K562 (cell line): ENCODE results near the gene DPAGT1. TPM values are rescaled to one million over a fixed set of nuclear protein-coding genes. Genes with fewer than 3 reads are reported as not detected.
A peak's percentile ranks its signal among the peaks of the same experiment; 100 is the strongest.

Source experiments
- ATF2 ChIP-seq: sonication (generic); formaldehyde crosslinking; IDR thresholded peaks from 2 replicates; pipeline ENCODE4 v1.8.1; 2022; ENCODE audit warnings: missing genetic modification reagents
- ATF7 ChIP-seq: fragments of 450-650 bp; IDR thresholded peaks from 2 replicates; pipeline ENCODE4 v1.7.1; 2014; ENCODE audit warnings: mild to moderate bottlenecking, moderate library complexity
- BCOR ChIP-seq: fragments of 450-650 bp; IDR thresholded peaks from 2 replicates; pipeline ENCODE4 v1.6.1; 2016
- CCNT2 ChIP-seq: IDR thresholded peaks from 2 replicates; pipeline ENCODE4 v1.6.1; 2011; ENCODE audit warnings: borderline replicate concordance, low read depth, mild to moderate bottlenecking, moderate library complexity, mixed read lengths, low read length; ENCODE audit not compliant: insufficient read length; ENCODE audit errors: extremely low read depth
- DNMT1 ChIP-seq: fragments of 450-650 bp; IDR thresholded peaks from 2 replicates; pipeline ENCODE4 v1.6.1; 2016; ENCODE audit warnings: antibody characterized with exemption, mild to moderate bottlenecking
- FOXA3 ChIP-seq, 2 experiments: fragments of 450-650 bp in 1 of 2; sonication (generic) in 1 of 2; formaldehyde crosslinking; IDR thresholded peaks in 1 of 2; conservative IDR thresholded peaks in 1 of 2; 2 replicates each; pipeline versions ENCODE4 v1.4.0 to v1.8.0; 2020 to 2022; ENCODE audit warnings: mild to moderate bottlenecking in 2 of 2, missing genetic modification reagents in 1 of 2
- KDM2B ChIP-seq: fragments of 250-450 bp; sonication (Bioruptor Pico); IDR thresholded peaks from 2 replicates; pipeline ENCODE4 v1.8.0; 2021; ENCODE audit warnings: mild to moderate bottlenecking, moderate library complexity
- MTA1 ChIP-seq: fragments of 450-650 bp; IDR thresholded peaks from 2 replicates; pipeline ENCODE4 v1.6.1; 2017; ENCODE audit warnings: borderline replicate concordance
- PML ChIP-seq: IDR thresholded peaks from 2 replicates; pipeline ENCODE4 v1.6.1; 2012; ENCODE audit warnings: low read length, inconsistent platforms
- SIX5 ChIP-seq, 2 experiments: IDR thresholded peaks; 2 replicates each; pipeline ENCODE4 v1.6.1; 2011; ENCODE audit warnings: low read length in 2 of 2, borderline replicate concordance in 1 of 2, low read depth in 1 of 2, mild to moderate bottlenecking in 1 of 2, moderate library complexity in 1 of 2; ENCODE audit not compliant: insufficient read depth in 1 of 2
- STAG1 ChIP-seq: sonication (generic); formaldehyde crosslinking; IDR thresholded peaks from 2 replicates; pipeline ENCODE4 v1.5.0; 2020; ENCODE audit warnings: missing genetic modification reagents, borderline replicate concordance
- TCFL5 ChIP-seq: fragments of 250-450 bp; sonication (Bioruptor Pico); conservative IDR thresholded peaks from 2 replicates; pipeline ENCODE4 v1.6.1; 2021; ENCODE audit warnings: mild to moderate bottlenecking, moderate library complexity, matching md5 sums
- TOE1 ChIP-seq, 2 experiments: fragments of 450-650 bp in 1 of 2; sonication (generic) in 1 of 2; formaldehyde crosslinking in 1 of 2; IDR thresholded peaks; 2 replicates each; pipeline versions ENCODE4 v1.7.1 to v1.8.0; 2016 to 2022; ENCODE audit warnings: borderline replicate concordance in 2 of 2, mild to moderate bottlenecking in 2 of 2, antibody characterized with exemption in 1 of 2, inconsistent platforms in 1 of 2, low read depth in 1 of 2, missing genetic modification reagents in 1 of 2, moderate library complexity in 1 of 2
- TRIM28 ChIP-seq: fragments of 450-650 bp; IDR thresholded peaks from 2 replicates; pipeline ENCODE4 v1.6.1; 2017
- ZNF143 ChIP-seq: sonication (generic); formaldehyde crosslinking; IDR thresholded peaks from 2 replicates; pipeline ENCODE4 v1.9.0; 2022; ENCODE audit warnings: mild to moderate bottlenecking, missing genetic modification reagents
- ZNF224 ChIP-seq: sonication (generic); formaldehyde crosslinking; IDR thresholded peaks from 2 replicates; pipeline ENCODE4 v1.8.0; 2022; ENCODE audit warnings: mild to moderate bottlenecking, missing genetic modification reagents
- ZNF3 ChIP-seq: fragments of 250-450 bp; sonication (Bioruptor Pico); IDR thresholded peaks from 2 replicates; pipeline ENCODE4 v1.5.0; 2021; ENCODE audit warnings: mild to moderate bottlenecking, moderate library complexity
- ZNF518B ChIP-seq: fragments of 250-450 bp; sonication (Bioruptor Pico); IDR thresholded peaks from 2 replicates; pipeline ENCODE4 v1.5.0; 2021; ENCODE audit warnings: mild to moderate bottlenecking, moderate library complexity
- polyA plus RNA-seq, 8 experiments: library from polyadenylated mRNA; depleted of rRNA in 4 of 8; stranded (reverse) in 5 of 8; unstranded in 3 of 8; fragments of >200 nt; fragmentation: Nextera tagmentation in 2 of 8; fragmentation: Illumina TruSeq in 1 of 8; extraction: Ambion mirVana in 2 of 8; extraction: Trizol in 1 of 8; gene quantifications; 2 replicates each; pipeline versions ENCODE4 v1.2.1 to v1.2.3, GENCODE V29; 2011 to 2014; ENCODE audit warnings: inconsistent platforms in 1 of 8, missing spikeins in 1 of 8
- total RNA-seq, 7 experiments: library from RNA; depleted of rRNA in 6 of 7; stranded (reverse); fragments of >200 nt in 6 of 7; fragmentation: Illumina TruSeq in 2 of 7; extraction: Trizol in 2 of 7; gene quantifications; 2 replicates each; pipeline versions ENCODE4 v1.2.1 to v1.2.3, GENCODE V29; 2011 to 2021; ENCODE audit warnings: low replicate concordance in 1 of 7
- TF ChIP-seq, protein P1 (sequence below): fragments of 450-650 bp; IDR thresholded peaks from 2 replicates; pipeline ENCODE4 v1.7.0; 2016; ENCODE audit warnings: borderline replicate concordance
- TF ChIP-seq, protein P2 (sequence below): IDR thresholded peaks from 2 replicates; pipeline ENCODE4 v1.6.1; 2012; ENCODE audit warnings: low read depth, low read length, improper control_type of control experiment, borderline replicate concordance

Gene DPAGT1
- total and polyA plus RNA-seq, 9 of the 15 experiments (the other 6 are each of a cell fraction or from before 2014, with no cell fraction given) = 29.9 to 135 (median 85.0) TPM

GRCh38 chr11:119107538-119108145 is 6.0 kb upstream of the DPAGT1 start (continued):
- TF ChIP-seq DNMT1 = no peak
- TF ChIP-seq BCOR = no peak
- no peak for TF ChIP-seq TCFL5 (CRISPR knock-in tag)
- 0 out of 2 replicates have a peak, but pooled peaks have one; percentile 2 for TF ChIP-seq KDM2B (CRISPR knock-in tag)
- no peak for TF ChIP-seq STAG1 (CRISPR knock-in tag)
- no peak for TF ChIP-seq SIX5 (IDR thresholded peaks at IDR 0.05; ENCODE audit: borderline replicate concordance in 1 of 2, insufficient read depth in 1 of 2, low read depth in 1 of 2, low read length in 2 of 2)
- no peak for TF ChIP-seq ATF7
- TF ChIP-seq, protein P1, sequence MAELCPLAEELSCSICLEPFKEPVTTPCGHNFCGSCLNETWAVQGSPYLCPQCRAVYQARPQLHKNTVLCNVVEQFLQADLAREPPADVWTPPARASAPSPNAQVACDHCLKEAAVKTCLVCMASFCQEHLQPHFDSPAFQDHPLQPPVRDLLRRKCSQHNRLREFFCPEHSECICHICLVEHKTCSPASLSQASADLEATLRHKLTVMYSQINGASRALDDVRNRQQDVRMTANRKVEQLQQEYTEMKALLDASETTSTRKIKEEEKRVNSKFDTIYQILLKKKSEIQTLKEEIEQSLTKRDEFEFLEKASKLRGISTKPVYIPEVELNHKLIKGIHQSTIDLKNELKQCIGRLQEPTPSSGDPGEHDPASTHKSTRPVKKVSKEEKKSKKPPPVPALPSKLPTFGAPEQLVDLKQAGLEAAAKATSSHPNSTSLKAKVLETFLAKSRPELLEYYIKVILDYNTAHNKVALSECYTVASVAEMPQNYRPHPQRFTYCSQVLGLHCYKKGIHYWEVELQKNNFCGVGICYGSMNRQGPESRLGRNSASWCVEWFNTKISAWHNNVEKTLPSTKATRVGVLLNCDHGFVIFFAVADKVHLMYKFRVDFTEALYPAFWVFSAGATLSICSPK = no peak
- no peak for TF ChIP-seq TOE1 (IDR thresholded peaks at IDR 0.05; ENCODE audit: borderline replicate concordance)
- no peak for TF ChIP-seq TOE1 (CRISPR knock-in tag; IDR thresholded peaks at IDR 0.05; ENCODE audit: borderline replicate concordance, low read depth)
- TF ChIP-seq, protein P2, sequence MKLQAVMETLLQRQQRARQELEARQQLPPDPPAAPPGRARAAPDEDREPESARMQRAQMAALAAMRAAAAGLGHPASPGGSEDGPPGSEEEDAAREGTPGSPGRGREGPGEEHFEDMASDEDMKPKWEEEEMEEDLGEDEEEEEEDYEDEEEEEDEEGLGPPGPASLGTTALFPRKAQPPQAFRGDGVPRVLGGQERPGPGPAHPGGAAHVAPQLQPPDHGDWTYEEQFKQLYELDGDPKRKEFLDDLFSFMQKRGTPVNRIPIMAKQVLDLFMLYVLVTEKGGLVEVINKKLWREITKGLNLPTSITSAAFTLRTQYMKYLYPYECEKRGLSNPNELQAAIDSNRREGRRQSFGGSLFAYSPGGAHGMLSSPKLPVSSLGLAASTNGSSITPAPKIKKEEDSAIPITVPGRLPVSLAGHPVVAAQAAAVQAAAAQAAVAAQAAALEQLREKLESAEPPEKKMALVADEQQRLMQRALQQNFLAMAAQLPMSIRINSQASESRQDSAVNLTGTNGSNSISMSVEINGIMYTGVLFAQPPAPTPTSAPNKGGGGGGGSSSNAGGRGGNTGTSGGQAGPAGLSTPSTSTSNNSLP = no peak
- no peak for TF ChIP-seq ZNF143
- no peak for TF ChIP-seq ATF2 (CRISPR knock-in tag)
- TF ChIP-seq MTA1 = no peak
- TF ChIP-seq PML = no peak
- TF ChIP-seq ZNF518B (CRISPR knock-in tag) = no peak
- no peak for TF ChIP-seq ZNF224 (CRISPR knock-in tag)
- no peak for TF ChIP-seq TRIM28
- no peak for TF ChIP-seq ZNF3 (CRISPR knock-in tag)
- TF ChIP-seq FOXA3 (CRISPR knock-in tag; conservative IDR thresholded peaks at IDR 0.05 in 1 of 2, IDR thresholded peaks at IDR 0.05 in 1 of 2) = 0 out of 4 replicates have a peak, but pooled peaks of 1 of the 2 experiments have one; percentile 38
- TF ChIP-seq CCNT2 = peak; percentile 30
